Breast epithelium (tissue), 4 donors: ENCODE data around the gene METAP2. TPM values are rescaled to one million over a fixed set of nuclear protein-coding genes. Genes with fewer than 3 reads are reported as not detected.

Experiments
- DNase-seq, 2 donors: peaks; one replicate each; pipeline ENCODE4 v3.0.0-alpha.2; 2019; ENCODE audit warnings: low spot score in 2 of 2
- H3K27ac ChIP-seq, 2 donors: fragments of 200-600 bp; sonication (generic) in 1 of 2; one replicate each; pipeline ENCODE4 v1.5.1; 2016 to 2019; ENCODE audit warnings: mild to moderate bottlenecking in 1 of 2
- H3K27me3 ChIP-seq, 2 donors: fragments of 200-600 bp; sonication (generic) in 1 of 2; one replicate each; pipeline versions ENCODE4 v1.5.1 to v1.6.0; 2017 to 2019; ENCODE audit warnings: control low read depth in 1 of 2, mild to moderate bottlenecking in 1 of 2
- H3K36me3 ChIP-seq: fragments of 200-600 bp; one replicate; pipeline ENCODE4 v1.5.1; 2019
- H3K4me1 ChIP-seq, 2 donors: fragments of 200-600 bp; sonication (generic); one replicate each; pipeline ENCODE4 v1.5.1; 2016 to 2019; ENCODE audit warnings: control low read depth in 1 of 2
- H3K4me3 ChIP-seq, 3 donors: fragments of 200-600 bp; sonication (generic); 1 replicate in 2 of 3; 2 replicates in 1 of 3; pipeline ENCODE4 v1.5.1; 2016 to 2019; ENCODE audit warnings: mild to moderate bottlenecking in 3 of 3, moderate library complexity in 2 of 3
- H3K9me3 ChIP-seq, 2 donors: fragments of 200-600 bp; sonication (generic) in 1 of 2; one replicate each; pipeline ENCODE4 v1.5.1; 2016 to 2019; ENCODE audit warnings: control low read depth in 1 of 2
- POLR2A ChIP-seq: fragments of 450-650 bp; IDR thresholded peaks from one replicate; pipeline ENCODE4 v1.6.1; 2016; ENCODE audit warnings: antibody characterized with exemption, mild to moderate bottlenecking, moderate library complexity
- POLR2AphosphoS5 ChIP-seq, 3 donors: sonication (generic); formaldehyde crosslinking; IDR thresholded peaks; one replicate each; pipeline ENCODE4 v1.6.1; 2017; ENCODE audit warnings: antibody characterized with exemption in 3 of 3
- intact Hi-C: fragments of 100-400 bp; cut with DNase I; formaldehyde crosslinking; loops from one replicate; pipeline ENCODE4 v1.15.1; 2023; ENCODE audit warnings: low total_unique reads
- total RNA-seq, 3 donors: library from RNA; depleted of rRNA; stranded (reverse); fragments of >200 nt; gene quantifications; one replicate each; pipeline ENCODE4 v1.1.0, GENCODE V29; 2016
- TF ChIP-seq, protein P1 (sequence below), 3 donors: fragments of 450-650 bp; IDR thresholded peaks; one replicate each; pipeline ENCODE4 v1.5.1; 2016 to 2017; ENCODE audit warnings: antibody characterized with exemption in 3 of 3, mild to moderate bottlenecking in 3 of 3, moderate library complexity in 3 of 3

METAP2 gene
- total RNA-seq, 3 donors from 2014 or later, result 58.7 to 67.8 (median 59.6) TPM

DNA sequence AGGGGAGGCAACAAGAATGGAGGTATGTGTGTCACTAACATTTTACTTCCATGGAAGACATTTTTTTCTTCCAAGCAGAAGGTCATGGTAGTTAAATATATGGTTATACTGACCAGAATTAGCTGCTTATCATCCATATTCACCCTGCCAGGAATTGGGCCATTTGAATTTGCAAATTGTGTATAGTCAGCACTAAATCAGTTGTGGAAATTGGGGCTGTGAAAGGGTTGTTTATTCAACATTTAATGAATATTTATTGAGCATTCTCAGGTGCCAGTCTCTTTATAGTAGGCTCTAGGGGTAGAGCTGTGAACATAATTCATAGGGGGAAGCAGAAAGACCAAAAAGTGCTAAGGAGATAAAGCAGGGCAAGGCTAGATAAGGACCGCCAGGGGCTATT is 38.0 kb downstream of the METAP2 start:
- TF ChIP-seq POLR2AphosphoS5 (IDR thresholded peaks at IDR 0.05) (no peak), POLR2A (no peak)
- TF ChIP-seq, protein P1, sequence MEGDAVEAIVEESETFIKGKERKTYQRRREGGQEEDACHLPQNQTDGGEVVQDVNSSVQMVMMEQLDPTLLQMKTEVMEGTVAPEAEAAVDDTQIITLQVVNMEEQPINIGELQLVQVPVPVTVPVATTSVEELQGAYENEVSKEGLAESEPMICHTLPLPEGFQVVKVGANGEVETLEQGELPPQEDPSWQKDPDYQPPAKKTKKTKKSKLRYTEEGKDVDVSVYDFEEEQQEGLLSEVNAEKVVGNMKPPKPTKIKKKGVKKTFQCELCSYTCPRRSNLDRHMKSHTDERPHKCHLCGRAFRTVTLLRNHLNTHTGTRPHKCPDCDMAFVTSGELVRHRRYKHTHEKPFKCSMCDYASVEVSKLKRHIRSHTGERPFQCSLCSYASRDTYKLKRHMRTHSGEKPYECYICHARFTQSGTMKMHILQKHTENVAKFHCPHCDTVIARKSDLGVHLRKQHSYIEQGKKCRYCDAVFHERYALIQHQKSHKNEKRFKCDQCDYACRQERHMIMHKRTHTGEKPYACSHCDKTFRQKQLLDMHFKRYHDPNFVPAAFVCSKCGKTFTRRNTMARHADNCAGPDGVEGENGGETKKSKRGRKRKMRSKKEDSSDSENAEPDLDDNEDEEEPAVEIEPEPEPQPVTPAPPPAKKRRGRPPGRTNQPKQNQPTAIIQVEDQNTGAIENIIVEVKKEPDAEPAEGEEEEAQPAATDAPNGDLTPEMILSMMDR (IDR thresholded peaks at IDR 0.05), result no peak
- Histone ChIP-seq H3K27me3 (no peaks in the 10 kb centered on the region), H3K36me3 (no peaks in the 10 kb centered on the region), H3K9me3 (no peaks in the 10 kb centered on the region), H3K4me1 (no peaks in the 10 kb centered on the region), H3K27ac (no peak overlapping the region), H3K4me3 (no peak overlapping the region)
- intact Hi-C loops, result no loop called here
- no peak for DNase-seq

DNA sequence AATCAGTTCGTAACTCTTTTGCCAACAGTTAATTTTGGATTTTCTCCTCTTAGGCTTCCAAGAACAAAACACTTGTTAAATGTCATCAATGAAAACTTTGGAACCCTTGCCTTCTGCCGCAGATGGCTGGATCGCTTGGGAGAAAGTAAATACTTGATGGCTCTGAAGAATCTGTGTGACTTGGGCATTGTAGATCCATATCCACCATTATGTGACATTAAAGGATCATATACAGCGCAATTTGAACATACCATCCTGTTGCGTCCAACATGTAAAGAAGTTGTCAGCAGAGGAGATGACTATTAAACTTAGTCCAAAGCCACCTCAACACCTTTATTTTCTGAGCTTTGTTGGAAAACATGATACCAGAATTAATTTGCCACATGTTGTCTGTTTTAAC is 39.6 kb downstream of the METAP2 start:
- H3K9me3 ChIP-seq, result no peaks in the 10 kb centered on the region
- H3K27ac ChIP-seq, result no peak overlapping the region
- no peak for DNase-seq
- no peak overlapping the region for H3K4me3 ChIP-seq
- no peaks in the 10 kb centered on the region for H3K27me3 ChIP-seq
- no peak for TF ChIP-seq POLR2A
- TF ChIP-seq, protein P1 (IDR thresholded peaks at IDR 0.05), result no peak
- TF ChIP-seq POLR2AphosphoS5 (IDR thresholded peaks at IDR 0.05), result no peak
- no peaks in the 10 kb centered on the region for H3K36me3 ChIP-seq
- intact Hi-C loops, result no loop called here
- no peaks in the 10 kb centered on the region for H3K4me1 ChIP-seq

DNA sequence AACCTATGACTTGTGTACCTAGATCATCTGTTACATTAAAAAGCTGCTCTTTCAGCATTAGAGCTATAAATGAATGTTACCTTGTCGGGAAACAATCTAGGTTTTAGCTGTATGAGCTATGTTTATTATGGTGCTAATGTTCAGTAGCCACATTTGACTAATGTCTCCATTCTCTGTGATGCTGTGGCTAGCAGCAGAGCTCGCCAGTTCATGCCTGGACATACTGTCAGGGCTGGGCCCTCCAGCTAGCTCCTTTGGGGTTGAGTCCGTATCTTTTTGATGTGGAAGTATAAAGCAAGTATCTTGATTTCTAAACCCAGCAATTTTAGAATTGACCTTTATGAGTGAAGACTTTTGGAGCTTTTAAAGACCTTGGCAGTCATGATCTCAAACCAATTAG is 41.2 kb downstream of the METAP2 start:
- no peak overlapping the region for H3K4me3 ChIP-seq
- H3K9me3 ChIP-seq, result no peaks in the 10 kb centered on the region
- no peak for DNase-seq
- TF ChIP-seq POLR2AphosphoS5 (IDR thresholded peaks at IDR 0.05), result no peak
- TF ChIP-seq, protein P1 (IDR thresholded peaks at IDR 0.05), result no peak
- TF ChIP-seq POLR2A, result no peak
- no peaks in the 10 kb centered on the region for H3K27me3 ChIP-seq
- H3K4me1 ChIP-seq, result no peaks in the 10 kb centered on the region
- no peak overlapping the region for H3K27ac ChIP-seq
- H3K36me3 ChIP-seq, result no peaks in the 10 kb centered on the region
- intact Hi-C loops, result no loop called here

DNA sequence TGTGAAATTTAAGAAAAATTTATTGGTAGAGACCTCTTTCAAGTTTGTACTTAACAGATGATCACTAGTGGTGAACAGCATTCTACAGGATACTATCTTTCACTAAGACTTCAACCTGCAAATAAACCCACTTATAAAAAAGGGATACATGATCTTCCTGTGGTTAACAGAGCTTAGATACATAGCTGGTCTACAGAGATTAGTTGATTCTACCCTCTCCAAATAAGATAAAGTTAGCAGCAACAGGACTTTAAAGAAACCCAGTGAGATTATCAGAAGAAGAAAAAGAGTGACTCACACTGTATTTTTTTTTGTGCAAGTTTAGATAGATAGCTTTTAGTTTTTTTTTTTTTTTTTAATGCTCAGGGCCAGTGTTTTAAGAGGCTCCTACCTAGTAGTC is 42.8 kb downstream of the METAP2 start:
- Histone ChIP-seq H3K27ac (no peak overlapping the region), H3K9me3 (no peaks in the 10 kb centered on the region), H3K4me3 (no peak overlapping the region), H3K4me1 (no peaks in the 10 kb centered on the region), H3K36me3 (no peaks in the 10 kb centered on the region), H3K27me3 (no peaks in the 10 kb centered on the region)
- TF ChIP-seq POLR2AphosphoS5 (IDR thresholded peaks at IDR 0.05), result no peak
- TF ChIP-seq, protein P1 (IDR thresholded peaks at IDR 0.05), result no peak
- no peak for TF ChIP-seq POLR2A
- DNase-seq, result no peak
- intact Hi-C loops, result no loop called here

DNA sequence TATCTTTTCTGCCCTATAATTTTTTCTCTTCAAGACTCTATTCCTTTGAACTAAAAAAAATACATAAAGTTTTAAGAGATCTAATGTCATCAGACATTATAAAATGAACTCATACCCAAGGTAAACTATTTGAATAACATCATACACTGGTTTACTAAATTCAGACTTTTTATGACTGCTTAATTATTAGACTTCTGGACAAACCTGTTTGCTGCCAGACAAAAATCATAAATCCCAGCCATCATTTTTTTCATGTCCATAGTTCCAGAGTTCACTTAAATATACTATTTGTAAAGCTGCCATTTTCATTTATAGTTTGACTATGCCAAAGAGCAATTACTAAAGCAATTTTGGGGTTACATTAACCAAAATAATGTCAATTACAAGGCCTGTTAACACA is 43.3 kb downstream of the METAP2 start:
- no peak for DNase-seq
- Histone ChIP-seq H3K27ac (no peak overlapping the region), H3K9me3 (no peaks in the 10 kb centered on the region), H3K4me3 (no peak overlapping the region), H3K27me3 (no peaks in the 10 kb centered on the region), H3K4me1 (no peaks in the 10 kb centered on the region), H3K36me3 (no peaks in the 10 kb centered on the region)
- no peak for TF ChIP-seq POLR2AphosphoS5 (IDR thresholded peaks at IDR 0.05)
- TF ChIP-seq POLR2A, result no peak
- TF ChIP-seq, protein P1 (IDR thresholded peaks at IDR 0.05), result no peak
- intact Hi-C loops, result no loop called here
